ENCODE measurements around the gene MAPK8IP1.

- TF ChIP-seq CTCF (IDR thresholded peaks at IDR 0.05; ENCODE audit: poor library complexity, severe bottlenecking) (no peak), EZH2 (IDR thresholded peaks at IDR 0.05; ENCODE audit: borderline replicate concordance, insufficient read depth, low read length, poor library complexity, severe bottlenecking) (no peak), TAF1 (IDR thresholded peaks at IDR 0.05; ENCODE audit: low read depth) (no peak), MXI1 (conservative IDR thresholded peaks at IDR 0.05; ENCODE audit: poor library complexity, severe bottlenecking) (no peak), REST (IDR thresholded peaks at IDR 0.05; ENCODE audit: borderline replicate concordance) (no peak), RAD21 (conservative IDR thresholded peaks at IDR 0.05) (no peak)
Measured at GRCh38 chr11:45933846-45934579, 48.6 kb downstream of the MAPK8IP1 start.
